HG02970 (cell line): Measurements from ENCODE around the gene OPN1LW.
"Not testable (repeated sequence)": the region's sequence is repeated elsewhere in the genome, so short reads cannot be mapped to it uniquely, and the experiment has no call there.

Experiments used
- ATAC-seq: cut with Tn5 transposase; IDR thresholded peaks from one replicate; pipeline ENCODE4 v1.9.1; 2021; ENCODE audit warnings: mild to moderate bottlenecking, moderate library complexity, moderate number of reproducible peaks; ENCODE audit not compliant: unreplicated experiment, low FRiP score

Gene OPN1LW

DNA sequence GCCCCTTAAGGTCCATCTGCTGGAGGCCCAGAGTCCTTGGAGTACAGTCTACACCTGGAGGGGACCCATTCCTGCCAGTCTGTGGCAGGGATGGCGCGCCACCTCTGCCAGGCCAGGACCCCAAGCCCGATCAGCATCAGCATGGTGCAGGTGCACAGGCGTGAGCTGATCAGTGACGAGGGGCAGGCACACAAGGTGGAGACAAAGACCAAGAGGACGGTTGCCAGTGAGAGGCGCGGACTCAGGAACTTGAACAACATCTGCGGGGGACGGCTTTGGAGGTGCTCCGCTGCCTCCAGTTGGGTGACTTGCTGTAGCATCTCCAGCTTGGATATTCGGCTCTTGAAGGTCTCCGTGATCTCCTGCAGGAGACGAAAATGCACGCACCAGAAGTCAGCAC lies 52.4 kb downstream of the OPN1LW start:
- ATAC-seq: not testable (repeated sequence)
